HG03439 (cell line): ENCODE data around the gene TMEFF2.

ENCODE experiments used
- ATAC-seq: cut with Tn5 transposase; IDR thresholded peaks from one replicate; pipeline ENCODE4 v1.9.1; 2021; ENCODE audit warnings: mild to moderate bottlenecking, moderate library complexity; ENCODE audit not compliant: unreplicated experiment

Gene TMEFF2

DNA sequence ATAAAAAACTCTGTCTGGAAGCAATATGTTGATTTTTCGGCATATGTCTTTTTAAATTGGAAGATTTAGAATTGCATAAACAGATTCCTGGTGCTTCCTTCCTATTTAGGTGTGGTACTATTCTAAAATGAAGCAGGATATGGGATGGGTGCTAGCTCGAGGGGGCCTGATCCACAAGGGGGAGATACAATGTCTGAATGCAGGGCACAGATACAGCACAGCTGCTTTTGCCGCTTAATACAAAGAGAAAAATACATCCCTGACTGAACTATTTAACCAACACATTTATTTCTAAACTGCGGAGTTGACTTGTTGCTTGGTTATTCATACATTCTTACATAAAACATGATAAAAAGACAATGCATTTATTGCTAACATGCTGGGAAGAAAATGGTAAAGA lies 169.1 kb downstream of the TMEFF2 start:
- ATAC-seq, result no peak

- no peak for ATAC-seq
Observed at GRCh38 chr2:192023006-192023405, 171.7 kb downstream of the TMEFF2 start.

GRCh38 chr2:192017844-192018243 lies 176.9 kb downstream of the TMEFF2 start:
- no peak for ATAC-seq

DNA sequence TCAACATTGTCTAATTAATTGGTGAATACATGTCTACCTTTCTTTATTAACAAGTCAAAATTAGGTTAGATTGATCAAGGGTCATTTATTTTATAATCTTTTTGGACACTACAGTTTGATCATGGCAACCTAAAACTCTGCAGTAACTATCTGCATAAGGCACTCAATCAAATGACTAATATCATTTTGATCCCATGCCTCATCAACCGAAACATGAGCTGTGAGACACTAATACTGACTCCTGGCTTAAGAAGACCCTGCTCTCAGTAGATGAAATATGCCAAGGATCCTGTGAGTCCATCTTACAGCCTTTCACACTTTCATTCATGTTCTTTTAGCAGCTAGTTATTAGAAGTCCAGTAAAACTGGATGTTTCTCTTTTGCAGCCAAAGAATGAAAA lies 178.5 kb downstream of the TMEFF2 start:
- no peak for ATAC-seq

- no peak for ATAC-seq
Observed at GRCh38 chr2:192013211-192013610, 181.5 kb downstream of the TMEFF2 start.

DNA sequence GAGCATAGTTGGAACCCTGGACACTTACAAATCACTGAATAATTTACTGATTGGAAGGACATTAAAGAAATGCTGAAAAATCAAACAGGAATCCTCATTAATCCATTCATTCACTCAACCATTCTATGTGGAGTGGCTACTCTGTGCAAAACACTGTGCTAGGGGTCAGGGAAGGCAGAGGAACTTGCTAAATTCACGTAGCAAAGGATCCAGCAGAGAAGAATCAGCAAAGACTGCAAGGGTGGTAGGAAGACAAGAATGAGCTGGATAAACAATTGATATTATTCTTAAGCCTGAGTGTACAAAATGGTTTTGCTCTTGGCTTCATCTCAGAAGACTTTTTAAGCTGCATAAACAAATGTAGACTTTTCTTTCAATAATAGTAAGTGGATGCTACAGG lies 183.5 kb downstream of the TMEFF2 start:
- no peak for ATAC-seq

- peak; percentile 58 for ATAC-seq
Observed at GRCh38 chr2:192010073-192010472, 184.7 kb downstream of the TMEFF2 start.

DNA sequence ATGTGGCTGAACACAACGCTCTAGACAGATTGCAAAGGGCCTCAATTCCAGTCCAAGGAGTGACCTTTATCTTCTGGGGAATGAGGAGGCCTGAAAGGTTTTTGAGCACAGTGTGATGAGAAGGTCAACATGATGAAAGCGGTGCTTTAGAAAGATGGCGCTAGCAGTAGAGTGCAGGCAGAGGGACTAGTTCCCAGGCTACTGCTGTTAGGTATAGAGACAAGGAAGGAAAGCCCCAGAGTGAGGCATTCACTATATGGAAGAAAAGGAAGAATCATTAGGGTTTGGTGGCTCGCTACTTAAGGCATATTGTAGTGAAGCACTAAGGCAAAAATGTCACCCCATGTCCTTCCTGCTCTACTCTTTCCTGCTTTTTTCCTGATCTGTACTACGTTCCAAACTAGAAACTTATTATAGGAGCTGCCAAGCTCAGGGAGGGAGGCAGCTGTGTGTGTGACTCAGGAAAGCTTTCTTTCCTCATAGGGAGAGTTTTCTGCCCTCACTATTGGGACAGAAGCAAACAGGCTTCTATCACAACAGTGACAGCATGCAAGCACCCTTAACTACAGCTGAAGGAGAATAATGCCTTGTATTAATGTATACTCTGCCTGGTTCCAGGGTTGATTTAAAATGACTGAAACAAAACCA lies 187.0 kb downstream of the TMEFF2 start:
- no peak for ATAC-seq

- no peak for ATAC-seq
Observed at GRCh38 chr2:192005211-192005610, 189.5 kb downstream of the TMEFF2 start.

DNA sequence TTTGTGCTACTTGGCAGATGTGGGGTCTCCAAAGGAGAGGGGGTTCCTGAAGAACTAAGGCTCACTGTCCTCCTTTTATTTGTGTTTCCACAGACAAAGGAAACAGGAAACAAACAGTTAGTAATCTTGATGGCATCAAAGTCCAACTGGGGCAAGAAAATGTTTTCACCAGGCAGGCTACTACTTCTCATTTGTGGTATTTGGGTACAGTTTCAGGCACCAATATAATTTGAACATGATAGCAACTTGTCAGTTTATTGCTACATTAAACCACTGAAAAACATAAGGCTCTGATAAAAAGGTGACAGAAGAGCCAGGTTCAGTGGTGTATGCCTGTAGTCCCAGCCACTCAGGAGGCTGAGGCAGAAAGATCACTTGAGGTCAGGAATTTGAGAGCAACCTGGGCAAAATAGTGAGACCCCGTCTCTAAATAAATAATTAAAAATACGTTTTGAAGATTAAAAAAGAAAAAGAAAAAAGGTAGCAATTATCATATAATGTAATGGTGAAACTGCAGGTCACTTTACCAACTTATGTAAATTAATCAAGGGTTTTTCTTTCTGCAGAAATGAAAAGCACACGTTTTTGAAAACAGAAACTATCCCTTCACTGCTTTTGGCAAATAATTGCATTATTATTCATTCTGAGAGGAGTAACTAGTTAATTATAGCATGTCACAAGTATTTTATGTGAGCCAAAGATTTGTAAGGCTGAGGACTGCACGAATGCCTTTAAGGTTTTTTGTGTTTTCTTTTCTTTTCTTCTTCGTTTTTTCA lies 190.4 kb downstream of the TMEFF2 start:
- ATAC-seq, result peak; percentile 76

DNA sequence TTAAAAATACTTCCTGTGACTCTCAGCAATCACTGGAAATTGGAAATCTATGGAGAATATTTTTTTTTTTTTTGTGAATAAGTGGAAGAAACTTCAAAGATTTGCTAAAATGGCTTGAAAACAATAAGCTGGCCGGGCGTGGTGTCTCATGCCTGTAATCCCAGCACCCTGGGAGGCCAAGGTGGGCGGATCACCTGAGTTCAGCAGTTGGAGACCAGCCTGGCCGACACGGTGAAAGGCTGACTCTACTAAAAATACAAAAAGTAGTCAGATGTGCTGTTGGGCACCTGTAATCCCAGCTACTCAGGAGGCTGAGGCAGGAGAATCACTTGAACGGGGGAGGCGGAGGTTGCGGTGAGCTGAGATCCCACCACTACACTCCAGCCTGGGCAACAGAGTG lies 192.3 kb downstream of the TMEFF2 start:
- no peak for ATAC-seq

GRCh38 chr2:192000196-192000980 lies 194.3 kb downstream of the TMEFF2 start:
- no peak for ATAC-seq

DNA sequence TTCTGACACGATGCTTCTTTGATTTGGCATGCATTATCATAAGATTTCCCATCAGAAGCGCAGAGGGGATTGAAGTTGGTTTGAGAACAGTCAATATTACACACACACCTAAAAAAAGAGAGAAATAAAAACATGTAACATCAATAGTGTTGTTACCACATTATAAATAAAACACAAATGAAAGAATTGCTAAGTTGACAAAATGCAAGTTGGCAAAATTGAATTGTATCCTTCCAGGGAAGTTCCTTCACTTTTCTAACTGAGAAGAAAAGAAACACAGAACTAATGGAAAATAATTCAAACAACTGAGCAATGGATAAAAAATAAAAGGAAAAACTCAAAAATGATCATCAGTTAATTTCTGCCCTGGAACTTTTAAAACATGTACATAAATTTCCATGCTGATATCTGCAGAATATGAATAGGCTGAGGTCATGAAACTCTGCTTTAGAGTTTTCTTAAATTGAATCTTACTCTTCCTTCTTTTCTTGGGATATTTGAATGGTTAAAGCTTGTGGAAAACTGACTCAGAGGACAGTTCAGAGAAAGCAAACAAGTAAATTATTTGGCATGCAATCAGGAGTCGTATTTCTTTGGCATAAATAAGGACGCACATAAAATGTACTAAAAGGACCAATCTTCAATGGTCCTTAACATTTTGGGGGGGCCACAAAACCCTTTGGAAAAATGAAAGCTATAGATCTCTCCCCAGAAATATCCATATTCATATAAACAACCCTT lies 195.5 kb downstream of the TMEFF2 start:
- ATAC-seq, result no peak

GRCh38 chr2:191995285-191995684 lies 199.4 kb downstream of the TMEFF2 start:
- ATAC-seq, result no peak

DNA sequence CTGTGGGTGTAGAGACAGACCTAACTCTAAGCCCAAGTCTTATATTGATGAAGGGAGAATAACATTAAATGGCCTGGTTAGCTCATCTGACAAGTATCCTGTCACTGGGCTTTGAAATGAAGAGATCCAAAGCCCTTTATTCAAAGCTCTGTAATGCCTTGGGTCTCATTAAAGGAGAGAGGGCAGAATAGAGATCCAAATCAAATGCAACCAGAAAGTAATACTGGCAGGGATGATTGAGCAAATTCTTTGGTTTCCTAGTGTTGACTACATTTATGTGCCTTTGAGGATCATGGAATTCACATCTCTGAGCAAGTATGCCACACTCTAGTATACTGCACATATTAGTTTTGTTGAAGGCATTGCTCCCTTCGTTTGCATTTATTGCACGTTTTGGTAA lies 200.0 kb downstream of the TMEFF2 start:
- ATAC-seq, result no peak

DNA sequence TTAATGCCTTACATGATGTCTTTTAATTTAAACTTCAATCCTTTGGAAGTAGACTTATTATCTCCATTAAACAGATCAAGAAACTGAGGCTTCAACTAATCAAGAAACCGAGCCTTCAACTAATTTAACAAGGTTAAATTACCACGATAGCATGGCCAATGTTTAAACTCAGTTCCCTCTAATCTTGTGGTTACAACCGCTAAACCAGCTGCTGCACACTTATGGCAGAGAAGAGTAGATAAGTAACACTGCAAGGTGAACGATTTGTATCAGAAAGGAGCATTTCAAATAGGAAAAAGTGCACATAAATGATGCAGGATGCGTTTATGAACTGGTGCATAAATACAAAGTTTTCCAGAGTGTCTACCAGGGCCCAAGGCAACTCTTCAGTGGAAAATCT lies 203.3 kb downstream of the TMEFF2 start:
- ATAC-seq, result no peak

DNA sequence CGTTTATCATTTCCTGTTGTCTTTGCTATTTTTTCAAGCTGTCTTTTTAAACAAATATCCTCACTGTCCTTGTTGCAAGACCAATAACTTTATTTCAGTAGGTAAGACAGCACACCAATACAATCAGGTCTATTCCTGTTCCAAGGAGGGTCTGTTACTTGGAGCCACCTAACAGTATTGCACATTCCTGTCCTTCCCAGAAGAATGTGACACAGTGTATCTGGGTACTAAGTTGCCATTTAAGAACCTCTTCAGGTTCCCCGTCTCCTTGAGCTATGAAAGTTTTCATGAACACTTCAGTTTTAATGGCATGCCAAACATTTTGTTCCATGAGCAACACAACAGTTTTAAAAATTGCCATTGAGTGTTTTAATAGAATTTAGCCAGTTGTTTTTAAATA lies 209.0 kb downstream of the TMEFF2 start:
- no peak for ATAC-seq

DNA sequence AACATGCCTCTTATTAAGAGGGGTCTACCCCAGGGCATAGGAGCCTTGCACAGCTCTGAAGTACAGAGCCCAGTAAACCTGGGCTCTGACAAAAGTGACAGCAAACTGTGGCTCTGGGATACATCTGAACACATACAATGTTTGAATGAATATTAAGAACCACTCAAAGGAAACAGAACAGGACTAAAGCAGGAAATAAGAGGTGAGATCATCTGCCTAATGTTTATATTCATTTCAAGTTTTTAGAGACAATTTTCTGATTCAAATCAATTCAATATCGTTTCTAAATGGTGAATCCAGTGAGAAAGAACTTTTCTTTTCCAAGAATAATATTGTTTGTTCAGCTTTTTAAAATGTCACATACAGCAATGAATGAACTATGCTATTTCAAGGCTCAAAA lies 211.1 kb downstream of the TMEFF2 start:
- no peak for ATAC-seq

DNA sequence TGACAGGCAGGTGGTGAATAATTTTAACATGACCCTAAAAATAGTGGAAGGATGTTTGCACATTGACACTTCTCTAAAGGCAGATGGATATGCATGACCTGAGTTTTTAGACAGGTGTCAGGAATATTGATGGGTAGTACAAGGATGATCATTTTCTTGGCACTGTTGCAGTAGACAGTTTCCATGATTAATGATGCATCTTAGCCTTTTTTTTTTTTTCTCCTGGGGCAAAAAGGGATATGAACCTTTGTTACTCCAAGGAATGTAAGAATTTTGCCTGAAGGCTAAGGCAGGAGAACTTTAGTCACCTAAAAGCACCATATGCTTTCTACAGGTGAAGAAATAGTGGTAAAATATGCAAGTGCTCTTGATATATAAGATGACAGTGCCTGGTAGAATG lies 211.5 kb downstream of the TMEFF2 start:
- no peak for ATAC-seq

DNA sequence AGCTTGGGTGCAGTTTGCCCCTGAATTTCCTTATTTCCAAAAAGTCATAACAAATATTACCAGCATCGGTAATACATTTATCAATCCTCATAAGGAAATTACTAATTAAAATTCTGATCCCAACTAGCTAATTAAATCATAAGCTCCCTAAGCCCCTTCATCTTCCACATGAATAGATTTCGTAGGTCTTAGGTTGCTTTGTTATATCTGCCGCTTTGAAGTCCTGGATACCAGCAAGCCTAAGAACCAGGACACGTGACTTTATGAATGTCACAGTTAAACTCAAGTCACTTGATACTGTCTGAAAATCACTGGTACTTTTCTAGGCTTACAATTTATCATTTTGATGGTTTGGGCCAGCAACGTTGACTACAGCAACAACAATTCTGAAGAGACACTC lies 213.0 kb downstream of the TMEFF2 start:
- ATAC-seq, result no peak

DNA sequence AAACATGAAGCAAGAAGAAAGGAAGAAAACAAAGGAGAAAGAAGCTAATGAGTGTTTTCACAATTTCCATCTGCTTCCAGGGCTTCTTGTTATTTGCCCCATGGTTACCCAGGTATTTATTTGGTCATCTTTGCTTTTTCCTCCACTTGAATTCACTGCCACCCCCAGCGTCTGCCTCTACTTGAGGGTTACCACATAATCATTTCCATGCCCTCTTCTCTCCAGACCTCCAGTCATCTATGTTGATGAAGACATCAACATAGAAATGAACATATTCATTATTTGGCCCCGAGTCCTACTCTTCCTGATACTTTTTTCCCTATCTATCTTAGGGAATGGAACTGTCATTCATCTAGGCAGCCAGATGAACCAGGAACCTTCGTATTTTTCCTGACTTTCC lies 214.2 kb downstream of the TMEFF2 start:
- no peak for ATAC-seq
